C4-2B (cell line): ENCODE measurements around the gene RPS27.

Source experiments
- CTCF ChIP-seq: fragments of 450-650 bp; conservative IDR thresholded peaks from 2 replicates; pipeline ENCODE4 v1.5.1; 2017; ENCODE audit warnings: mild to moderate bottlenecking
- ZFX ChIP-seq: fragments of 450-650 bp; IDR thresholded peaks from 2 replicates; pipeline ENCODE4 v1.6.1; 2017

GRCh38 chr1:154012129-154012528, 21.6 kb downstream of the RPS27 start:
- TF ChIP-seq CTCF (no peak), ZFX (no peak)
